ENCODE data around the gene NPEPPS.
"Not testable (repeated sequence)": the region's sequence is repeated elsewhere in the genome, so short reads cannot be mapped to it uniquely, and the experiment has no call there.

The NPEPPS gene

DNA sequence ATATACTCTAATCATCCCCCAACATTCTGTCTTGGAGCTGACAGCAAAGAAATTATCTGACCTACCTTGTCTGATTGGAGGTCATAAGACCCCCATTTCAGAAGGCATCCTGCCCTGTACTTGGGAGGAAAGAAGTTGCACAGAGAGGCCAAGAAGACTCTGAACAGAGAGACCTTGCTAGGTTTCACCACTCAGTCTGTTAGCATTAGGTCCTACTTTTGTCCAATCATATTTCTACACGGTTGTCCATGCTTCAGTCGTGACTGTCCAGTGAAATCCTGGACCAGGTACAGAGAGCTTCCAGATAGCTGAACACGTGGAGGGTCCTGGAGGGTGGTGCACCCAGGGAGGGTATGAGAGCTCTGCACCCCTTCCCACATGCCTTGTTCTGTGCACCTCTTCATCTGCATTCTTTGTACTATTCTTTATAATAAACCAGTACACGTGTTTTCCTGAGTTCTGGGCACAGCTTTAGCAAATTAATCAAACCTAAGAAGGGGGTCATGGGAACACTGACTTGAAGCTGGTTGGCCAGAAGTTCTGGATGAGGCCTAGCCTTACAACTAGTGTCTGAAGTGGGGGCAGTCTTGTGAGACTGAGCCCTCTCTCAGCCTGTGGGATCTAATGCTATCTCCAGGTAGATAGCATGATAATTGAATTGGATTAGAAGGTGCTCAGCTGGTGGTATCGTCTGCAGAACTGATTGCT lies 30.9 kb downstream of the NPEPPS start:
- DNase-seq, result not testable (repeated sequence)

DNA sequence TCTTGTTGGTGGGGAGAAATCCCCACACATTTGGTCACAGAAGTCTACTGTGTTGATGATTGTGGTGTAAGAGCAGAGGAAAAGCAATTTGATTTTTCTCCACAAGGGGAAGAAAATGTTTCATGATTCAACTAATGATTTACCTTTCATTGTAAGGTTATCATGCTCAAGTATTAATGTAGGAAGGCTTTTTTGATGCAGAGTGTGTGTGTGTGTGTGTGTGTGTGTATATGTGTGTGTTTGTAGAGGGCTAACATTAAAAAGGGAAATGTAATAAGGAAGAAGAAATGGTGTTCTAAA lies 31.4 kb downstream of the NPEPPS start:
- DNase-seq, result not testable (repeated sequence)

DNA sequence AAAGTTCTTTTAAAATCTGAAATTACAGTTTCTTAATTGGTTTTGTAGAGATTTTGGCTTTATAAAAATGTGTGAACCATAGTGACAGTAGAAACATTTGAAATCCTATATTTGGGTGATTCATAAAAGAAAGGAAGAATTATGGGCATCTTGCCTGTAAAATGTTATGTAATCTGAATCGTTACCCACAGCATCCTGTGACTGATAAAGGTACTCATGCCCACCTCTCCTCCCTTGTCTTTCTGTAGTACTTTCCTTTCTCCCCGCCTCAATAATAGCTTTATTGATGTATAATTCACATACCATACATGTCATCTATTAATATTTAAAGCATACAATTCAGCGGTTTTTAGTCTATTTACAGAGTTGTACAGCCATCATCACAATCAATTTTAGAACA lies 36.4 kb downstream of the NPEPPS start:
- not testable (repeated sequence) for DNase-seq

DNA sequence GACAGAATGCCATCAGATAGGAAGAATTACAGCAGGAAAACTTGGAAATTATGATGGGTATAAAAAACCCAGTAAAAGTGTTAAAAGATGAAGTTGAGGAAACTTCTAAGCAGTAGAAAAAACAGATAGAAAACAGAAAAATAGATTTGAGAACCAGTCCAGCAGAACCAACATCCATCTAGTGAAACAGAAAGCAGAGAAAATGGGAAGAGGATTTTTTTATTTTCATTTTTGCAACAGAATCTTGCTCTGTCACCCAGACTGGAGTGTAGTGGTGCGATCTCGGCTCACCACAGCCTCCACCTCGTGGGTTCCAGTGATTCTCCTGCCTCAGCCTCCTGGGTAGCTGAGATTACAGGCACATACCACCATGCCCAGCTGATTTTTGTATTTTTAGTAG lies 41.7 kb downstream of the NPEPPS start:
- DNase-seq, result not testable (repeated sequence)

DNA sequence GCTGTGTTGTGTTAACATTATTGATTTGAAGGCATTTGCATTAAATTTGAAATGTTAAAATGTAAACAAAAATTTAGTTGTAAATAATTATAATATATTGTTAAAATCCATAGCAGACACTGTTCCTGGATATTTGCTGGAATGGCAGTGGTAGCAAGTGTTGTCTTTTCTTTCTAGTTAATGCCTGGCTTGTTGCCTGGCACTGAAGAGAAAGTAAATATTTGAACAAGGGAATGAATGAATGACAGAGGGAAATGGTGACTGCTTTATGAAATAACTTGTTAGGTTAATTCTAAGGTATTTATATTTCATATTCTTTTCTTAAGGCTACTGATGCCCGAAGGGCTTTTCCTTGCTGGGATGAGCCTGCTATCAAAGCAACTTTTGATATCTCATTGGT lies 51.5 kb downstream of the NPEPPS start:
- not testable (repeated sequence) for DNase-seq

DNA sequence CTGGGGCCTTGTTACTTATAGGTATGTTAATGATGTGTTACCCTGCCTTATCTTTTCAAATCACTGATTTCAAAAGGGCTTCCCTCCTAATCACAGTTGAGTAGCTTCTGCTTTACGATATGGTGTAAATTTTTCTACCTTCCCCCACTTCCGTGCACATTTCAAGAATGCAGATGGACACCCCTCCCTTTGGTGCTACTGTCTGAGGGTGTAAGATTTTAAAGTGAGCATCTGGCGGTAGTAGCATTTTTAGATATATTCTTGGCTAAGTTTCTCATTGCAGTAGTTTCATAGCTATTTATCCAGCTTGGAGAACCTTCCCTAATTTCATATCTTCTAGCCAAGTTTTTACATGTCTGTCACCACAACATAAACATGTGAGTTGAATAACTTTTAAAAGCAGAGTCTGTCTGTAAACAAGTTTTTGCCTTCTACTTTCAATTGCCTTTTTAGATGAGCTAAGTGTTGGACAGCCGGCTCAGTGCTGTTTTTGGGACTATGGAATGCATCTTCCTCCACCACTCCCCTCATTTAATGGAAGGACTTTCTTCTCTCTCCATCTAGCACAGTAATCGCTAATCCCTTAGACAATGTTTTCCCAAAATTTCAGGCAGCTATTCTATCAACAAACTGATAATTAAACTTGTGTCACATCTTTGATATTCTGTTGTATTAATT lies 55.6 kb downstream of the NPEPPS start:
- not testable (repeated sequence) for DNase-seq

DNA sequence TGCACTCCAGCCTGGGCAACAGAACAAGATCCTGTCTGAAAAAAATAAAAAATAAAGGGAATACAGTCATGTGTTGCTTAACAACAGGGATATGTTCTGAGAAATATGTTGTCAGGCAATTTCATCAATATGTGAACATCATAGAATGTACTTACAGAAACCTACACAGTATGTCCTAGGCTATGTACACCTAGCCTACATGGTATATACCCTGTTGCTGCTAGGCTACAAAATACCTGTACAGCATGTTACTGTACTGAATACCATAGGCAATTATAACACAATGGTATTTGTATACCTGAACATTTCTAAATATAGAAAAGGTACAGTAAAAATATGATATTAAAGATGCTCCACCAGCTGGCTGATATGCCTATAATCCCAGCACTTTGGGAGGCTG lies 62.6 kb downstream of the NPEPPS start:
- DNase-seq, result not testable (repeated sequence)

DNA sequence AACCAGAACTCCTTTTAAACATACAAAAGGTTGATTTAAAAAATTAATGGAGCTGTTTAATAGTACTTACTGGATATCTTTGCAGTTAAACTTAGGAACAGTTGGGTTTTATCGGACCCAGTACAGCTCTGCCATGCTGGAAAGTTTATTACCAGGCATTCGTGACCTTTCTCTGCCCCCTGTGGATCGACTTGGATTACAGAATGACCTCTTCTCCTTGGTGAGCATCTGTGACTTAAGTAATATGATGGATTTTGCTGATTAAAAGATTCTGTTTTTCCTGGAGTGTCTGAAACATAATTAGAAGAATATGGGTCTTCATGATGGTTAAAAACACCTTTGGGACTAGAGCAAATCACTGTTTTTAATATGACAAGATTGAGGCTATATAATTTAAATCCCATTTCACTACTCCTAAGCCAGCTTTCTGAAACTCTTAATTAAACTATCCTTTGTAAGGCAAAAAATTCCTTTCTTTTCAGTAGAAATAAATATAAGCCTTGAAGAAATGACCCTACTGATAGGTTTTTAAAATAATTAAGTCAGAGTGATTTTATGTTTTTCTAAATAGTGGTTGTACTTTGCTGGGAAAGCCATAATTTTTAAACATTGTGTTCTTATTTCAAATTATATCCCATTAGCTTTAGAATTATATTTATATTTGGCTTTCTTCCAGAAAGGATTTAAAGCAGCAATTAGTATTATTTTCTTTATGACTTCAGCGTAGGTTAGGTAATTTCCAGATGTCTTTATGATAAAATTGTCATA lies 73.1 kb downstream of the NPEPPS start:
- no peak for DNase-seq

DNA sequence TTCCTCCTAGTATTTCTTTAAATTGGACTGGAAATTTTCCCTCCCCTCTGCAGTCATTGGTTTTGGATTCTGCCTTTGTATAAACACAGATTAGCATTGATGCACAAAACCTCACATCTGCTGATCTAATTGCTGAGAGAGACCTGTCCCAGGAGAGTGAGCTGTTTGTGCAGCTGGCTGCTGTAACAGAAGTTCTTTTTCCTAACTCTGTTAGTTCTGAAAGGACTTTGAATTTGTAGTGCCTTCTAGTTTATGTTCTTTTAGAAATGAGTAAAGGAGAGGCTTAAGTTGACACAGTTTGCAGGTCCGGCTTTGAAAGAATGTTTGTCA lies 73.7 kb downstream of the NPEPPS start:
- no peak for DNase-seq

DNA sequence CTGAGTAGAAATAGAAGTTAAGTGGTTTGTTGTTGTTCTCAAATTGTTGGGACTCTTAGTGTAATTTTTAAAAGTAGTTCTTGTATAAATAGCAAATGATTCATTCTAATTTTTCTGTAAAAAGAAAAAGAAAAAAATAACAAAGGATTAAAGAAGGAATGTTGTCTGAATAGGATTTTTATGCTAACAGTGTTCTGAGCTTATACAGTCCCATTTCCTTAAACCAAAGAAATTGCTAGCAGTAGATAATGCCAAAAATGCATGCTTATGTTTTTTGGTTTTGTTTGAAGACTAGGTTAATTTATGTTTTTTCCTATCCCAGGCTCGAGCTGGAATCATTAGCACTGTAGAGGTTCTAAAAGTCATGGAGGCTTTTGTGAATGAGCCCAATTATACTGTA lies 74.1 kb downstream of the NPEPPS start:
- no peak for DNase-seq

DNA sequence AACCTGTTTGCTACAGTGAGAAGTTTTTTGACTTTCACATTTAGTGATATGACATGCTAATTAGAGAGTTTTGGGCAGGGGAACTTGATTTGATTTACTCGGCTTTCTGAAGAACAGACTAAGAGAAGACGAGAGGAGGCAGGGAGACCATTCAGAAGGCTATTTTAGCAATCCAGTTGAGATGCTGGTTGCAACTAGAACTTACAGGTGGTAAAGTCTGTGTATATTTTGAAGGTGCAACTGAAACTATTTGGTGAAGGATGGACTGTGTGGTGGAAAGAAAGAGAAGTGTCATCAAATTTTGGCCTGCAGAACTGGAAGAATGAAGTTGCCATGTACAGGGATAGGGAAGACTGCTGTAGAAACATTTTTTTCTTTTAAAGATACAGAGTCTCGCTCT lies 76.6 kb downstream of the NPEPPS start:
- DNase-seq, result no peak

DNA sequence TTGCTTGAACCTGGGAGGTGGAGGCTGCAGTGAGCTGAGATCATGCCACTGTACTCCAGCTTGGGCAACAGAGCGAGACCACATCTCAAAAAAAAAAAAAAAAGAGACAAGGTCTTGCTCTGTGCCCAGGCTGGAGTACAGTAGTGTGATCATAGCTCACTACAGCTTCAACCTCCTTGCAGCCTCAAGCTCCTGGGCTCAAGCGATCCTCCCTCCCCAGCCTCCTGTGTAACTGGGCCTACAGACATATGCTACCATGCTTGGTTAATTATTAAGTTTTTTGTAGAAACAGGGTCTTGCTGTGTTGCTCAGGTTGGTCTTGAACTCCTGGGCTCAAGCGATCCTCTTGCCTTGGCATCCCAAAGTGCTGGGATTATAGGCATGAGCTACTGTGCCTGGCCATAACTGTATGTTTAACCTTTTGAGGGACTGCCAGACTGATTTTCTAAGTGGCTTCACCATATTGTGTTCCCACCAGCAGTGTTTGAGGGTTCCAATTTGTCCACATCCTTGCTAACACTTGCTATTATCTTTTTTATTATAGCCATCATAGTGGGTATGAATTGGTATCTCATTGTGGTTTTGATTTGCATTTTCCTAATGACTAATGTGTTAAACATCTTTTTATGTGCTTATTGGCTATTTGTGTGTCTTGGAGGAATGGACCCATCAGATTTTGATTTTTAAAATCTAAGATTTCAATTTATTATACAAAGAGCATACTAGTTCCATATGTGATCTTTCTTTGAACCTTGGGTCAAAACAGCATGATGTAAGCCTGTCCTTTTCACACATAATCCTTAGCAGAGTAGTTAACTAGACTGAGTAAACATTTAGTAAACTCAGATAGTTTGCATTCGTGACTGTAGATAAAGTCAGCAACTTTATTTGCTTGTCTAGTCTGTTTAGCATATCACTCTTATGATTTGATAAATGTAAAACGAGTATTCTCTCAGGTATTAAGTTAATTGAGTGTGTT lies 80.8 kb downstream of the NPEPPS start:
- no peak for DNase-seq

DNA sequence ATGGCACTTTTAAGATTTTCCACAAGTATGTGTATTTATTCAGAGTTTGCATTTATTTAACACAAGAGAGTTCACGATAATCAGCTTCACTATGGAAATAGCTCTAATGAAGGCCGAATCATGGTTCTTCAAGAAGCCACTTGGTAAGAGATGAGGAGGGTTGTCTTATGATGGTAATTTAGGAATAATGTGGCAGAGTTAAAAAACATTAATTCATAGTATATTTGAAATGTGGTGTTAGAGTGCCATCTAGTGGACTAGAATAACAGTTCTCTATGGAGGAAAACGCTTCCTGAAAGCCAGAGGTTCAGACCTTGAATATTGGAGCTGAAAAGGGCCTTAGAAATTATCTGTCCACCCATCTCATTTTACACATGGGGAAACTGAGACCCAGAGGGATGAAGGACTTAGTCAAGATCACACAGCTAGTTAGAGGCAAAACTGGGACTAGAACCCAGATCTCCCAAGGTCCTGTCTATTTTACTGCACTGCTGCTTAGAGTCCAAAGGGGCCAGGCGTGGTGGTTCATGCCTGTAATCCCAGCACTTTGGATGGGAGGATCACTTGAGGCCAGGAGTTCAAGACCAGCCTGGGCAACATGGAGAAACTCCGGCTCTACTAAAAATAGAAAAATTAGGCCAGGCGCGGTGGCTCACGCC lies 85.0 kb downstream of the NPEPPS start:
- peak in 1 of 2 donors; percentile 68 for DNase-seq

DNA sequence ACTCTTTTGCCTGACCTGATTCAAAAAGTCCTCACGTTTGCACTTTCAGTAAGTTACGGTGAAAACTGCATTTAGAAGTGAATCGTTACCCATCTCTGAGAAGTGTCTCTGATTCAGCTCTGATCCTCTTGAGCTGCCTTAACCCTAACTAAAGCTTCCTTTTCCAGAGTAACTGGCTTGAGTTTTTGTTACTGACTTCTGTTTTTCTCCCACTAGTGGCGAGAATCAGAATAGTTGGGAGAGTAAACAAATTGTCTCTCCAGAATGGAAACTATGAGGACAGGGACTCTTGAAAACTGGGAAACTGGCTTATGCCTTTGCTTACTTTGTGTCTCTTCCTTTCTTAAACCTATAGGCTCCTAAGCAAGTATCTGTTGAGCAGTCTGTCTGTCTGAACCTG lies 87.5 kb downstream of the NPEPPS start:
- DNase-seq, result no peak

DNA sequence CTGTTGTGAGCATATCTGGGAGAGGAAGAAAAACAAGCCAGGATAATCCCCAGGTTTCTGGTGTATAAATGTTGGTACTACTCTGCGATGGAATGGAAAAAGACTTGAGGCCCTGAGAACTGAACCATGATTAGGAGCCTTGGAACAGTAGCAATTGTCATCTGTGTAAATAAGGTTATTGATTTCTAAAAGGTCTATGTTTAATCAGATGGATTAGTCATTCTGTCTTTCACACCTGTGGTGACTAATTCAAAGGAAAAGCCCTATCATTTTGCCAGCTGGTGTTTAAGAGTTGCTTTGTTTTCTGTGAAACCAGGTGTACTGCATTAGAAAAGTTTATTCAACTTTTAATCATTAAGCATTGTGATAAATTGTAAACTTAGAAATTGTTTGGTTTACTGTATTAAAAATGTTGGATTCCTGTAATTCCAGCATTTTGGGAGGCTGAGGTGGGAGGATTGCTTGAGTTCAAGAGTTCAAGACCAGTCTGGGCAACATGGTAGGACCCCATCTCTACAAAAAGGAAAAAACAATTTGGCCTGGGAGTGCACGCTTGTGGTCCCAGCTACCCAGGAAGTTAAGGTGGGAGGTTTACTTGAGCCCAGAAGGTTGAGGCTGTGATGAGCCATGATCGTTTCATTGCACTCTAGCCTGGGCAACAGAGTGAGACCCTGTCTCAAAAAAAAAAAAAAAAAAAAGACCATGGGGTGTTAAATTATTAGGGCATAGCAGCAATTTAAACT lies 89.8 kb downstream of the NPEPPS start:
- no peak for DNase-seq

DNA sequence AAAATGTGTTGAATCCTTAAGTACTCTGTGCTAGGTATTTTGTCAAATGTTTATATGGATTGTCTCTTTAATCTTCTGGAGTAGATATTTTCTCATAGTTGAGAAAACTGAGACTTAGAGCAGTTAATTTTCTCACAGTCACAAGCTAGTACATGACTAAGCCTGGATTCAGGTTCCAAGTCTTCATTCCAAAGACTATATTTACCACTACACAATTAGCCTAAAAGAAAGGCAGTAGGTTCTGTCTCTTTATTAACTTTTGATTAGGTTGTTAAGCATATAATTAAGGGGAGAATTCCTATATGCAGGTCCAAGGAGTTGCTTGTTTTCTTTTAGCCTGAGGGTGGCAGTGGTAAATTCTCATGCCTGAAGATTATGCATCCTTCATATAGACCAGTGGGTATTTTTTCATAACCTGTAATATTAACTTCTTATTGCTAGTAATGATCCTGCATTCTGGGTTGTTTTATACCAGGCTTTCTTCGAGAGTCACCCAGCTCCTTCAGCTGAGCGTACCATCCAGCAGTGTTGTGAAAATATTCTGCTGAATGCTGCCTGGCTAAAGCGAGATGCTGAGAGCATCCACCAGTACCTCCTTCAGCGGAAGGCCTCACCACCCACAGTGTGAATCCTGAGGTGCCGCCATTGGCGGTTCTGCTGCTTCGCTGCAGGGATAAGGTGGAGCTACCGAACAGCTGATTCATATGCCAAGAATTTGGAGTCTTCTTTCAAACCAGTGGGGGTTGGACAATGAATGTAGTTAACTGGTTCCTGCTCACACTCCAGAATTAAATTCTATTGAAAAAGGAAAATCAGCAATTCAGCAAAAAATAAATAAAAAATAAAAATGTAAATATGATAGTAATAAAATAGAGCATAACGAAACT lies 90.6 kb downstream of the NPEPPS start:
- no peak for DNase-seq

DNA sequence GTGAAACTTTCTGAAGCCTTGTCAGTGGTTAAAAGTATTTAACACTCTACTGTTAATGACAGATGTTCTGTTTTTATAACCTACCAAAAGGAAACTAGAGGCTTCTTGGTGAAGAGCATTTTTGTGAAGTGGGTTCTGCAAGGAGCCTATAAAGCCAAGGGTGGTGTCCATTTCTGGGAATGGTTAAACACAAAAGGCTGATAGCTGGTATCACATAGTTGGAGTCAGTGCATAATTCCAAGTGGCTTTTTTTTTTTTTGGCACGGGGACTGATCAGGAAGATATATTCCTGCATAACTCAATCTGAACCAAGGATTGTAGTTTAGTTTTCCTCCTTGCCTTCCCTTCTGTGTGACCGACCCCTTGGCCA lies 91.3 kb downstream of the NPEPPS start:
- DNase-seq, result no peak

DNA sequence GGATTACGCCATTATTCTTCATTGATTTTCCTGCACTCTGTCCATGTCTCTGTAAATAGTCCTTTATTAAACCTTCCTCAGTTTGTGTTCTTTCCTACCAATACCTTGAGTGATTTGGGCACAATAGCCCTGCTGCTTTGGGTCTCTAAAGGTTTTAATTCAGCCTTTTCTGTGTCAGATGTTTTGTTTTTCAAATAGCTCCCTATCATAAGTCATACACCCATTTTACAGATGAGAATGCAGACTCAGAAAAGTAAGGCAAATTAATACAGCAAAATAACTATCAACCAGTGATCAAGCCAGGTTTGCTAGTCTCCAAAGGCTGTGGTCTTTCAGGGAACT lies 93.8 kb downstream of the NPEPPS start:
- DNase-seq, result no peak

DNA sequence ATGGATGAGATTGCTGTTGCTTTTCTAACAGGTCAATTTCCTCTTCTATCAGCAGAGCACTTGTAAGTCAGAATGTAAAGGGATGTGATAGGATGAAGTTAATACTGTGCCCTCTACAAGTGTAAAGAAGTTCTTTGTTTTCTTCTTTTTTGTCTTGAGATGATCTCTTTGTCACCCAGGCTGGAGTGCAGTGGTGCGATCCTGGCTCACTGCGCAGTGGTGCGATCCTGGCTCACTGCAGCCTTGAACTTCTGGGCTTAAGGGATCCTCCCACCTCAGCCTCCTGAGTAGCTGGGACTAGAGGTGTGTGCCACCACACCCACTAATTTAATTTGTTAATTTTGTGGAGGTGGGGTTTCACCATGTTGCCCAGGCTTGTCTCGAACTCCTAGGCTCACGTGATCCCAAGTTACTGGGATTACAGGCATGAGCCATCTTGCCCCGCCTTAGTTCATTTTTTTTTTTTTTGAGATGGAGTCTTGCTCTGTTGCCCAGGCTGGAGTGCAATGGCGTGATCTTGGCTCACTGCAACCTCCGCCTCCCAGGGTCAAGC lies 97.2 kb downstream of the NPEPPS start:
- no peak for DNase-seq

DNA sequence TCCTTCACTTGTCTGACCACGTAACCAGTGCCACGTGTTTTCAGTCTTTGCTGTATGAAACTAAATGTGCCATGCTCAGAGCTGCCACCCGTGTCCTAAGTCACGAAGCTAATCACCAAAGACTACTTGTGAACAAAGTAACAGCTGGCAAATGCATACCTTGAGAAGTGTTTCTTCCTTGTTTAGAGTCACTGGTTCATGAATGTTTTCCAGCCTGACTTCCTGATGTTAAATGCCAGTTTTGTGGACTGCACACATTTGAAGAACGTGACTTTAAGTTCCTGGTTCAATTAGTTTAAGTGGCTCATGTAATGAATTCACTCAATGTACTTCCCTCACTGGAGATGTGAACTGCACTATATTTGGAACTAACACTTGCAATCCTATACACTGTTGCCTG lies 98.9 kb downstream of the NPEPPS start:
- no peak for DNase-seq

DNA sequence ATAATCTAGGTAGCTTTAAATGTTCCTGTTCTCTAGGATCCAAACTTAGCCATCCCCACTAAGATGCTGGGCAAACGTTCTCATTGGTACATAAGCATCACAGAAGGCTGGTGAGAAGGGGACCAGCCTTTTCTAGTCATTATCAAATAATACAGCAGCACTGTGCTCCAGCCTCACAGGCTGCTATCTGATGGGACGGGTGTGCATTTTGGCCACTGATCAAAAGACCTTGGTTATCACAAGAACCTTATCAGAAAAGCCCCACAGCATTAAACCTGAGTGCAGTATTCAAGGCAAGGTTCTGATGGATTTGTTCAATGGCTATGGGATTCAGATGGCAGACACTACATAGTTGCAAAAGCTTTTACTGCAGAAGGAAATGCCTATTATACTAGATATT lies 99.7 kb downstream of the NPEPPS start:
- DNase-seq, result no peak
